Measurements from ENCODE around the gene ZNF692. TPM values are rescaled to one million over a fixed set of nuclear protein-coding genes. Genes with fewer than 3 reads are reported as not detected.

ZNF692 gene
- total RNA-seq, 2 donors from 2014 or later: 35.0 to 41.4 TPM

- no peaks in the 10 kb centered on the region for H3K36me3 Mint-ChIP-seq (ENCODE audit: low read depth)
- H3K27ac Mint-ChIP-seq: peak overlapping the region; percentile 92
- H3K27me3 Mint-ChIP-seq: no peaks in the 10 kb centered on the region
- ATAC-seq (peak; percentile 61), DNase-seq (peak; percentile 55 to 76 (median 74))
- H3K4me3 Mint-ChIP-seq: peak overlapping the region; percentile 90
- no peaks in the 10 kb centered on the region for H3K9me3 ChIP-seq (ENCODE audit: control insufficient read depth, low read length, poor library complexity, severe bottlenecking)
- H3K4me1 Mint-ChIP-seq: peaks cover 40% of the 10 kb centered on the region
Measured at GRCh38 chr1:248862998-248863881, 4.4 kb upstream of the ZNF692 start.

- Mint-ChIP-seq H3K4me3 (peak overlapping the region; percentile 90), H3K27me3 (no peaks in the 10 kb centered on the region), H3K27ac (peak overlapping the region; percentile 92), H3K4me1 (peaks cover 46% of the 10 kb centered on the region), H3K36me3 (ENCODE audit: low read depth) (no peaks in the 10 kb centered on the region)
- DNase-seq: no peak
- no peaks in the 10 kb centered on the region for H3K9me3 ChIP-seq (ENCODE audit: control insufficient read depth, low read length, poor library complexity, severe bottlenecking)
- peak; percentile 3 for ATAC-seq
Measured at GRCh38 chr1:248862695-248862997, 3.8 kb upstream of the ZNF692 start.

GRCh38 chr1:248861616-248862015 is 2.7 kb upstream of the ZNF692 start:
- Mint-ChIP-seq H3K27me3 (no peaks in the 10 kb centered on the region), H3K4me1 (peaks cover 51% of the 10 kb centered on the region), H3K27ac (no peak overlapping the region), H3K36me3 (ENCODE audit: low read depth) (no peaks in the 10 kb centered on the region), H3K4me3 (no peak overlapping the region)
- DNase-seq (no peak), ATAC-seq (no peak)
- no peaks in the 10 kb centered on the region for H3K9me3 ChIP-seq (ENCODE audit: control insufficient read depth, low read length, poor library complexity, severe bottlenecking)

- ATAC-seq (no peak), DNase-seq (no peak)
- H3K9me3 ChIP-seq (ENCODE audit: control insufficient read depth, low read length, poor library complexity, severe bottlenecking): no peaks in the 10 kb centered on the region
- no peaks in the 10 kb centered on the region for H3K27me3 Mint-ChIP-seq
- H3K4me1 Mint-ChIP-seq: peaks cover 58% of the 10 kb centered on the region
- H3K27ac Mint-ChIP-seq: peak overlapping the region; percentile 88
- H3K36me3 Mint-ChIP-seq (ENCODE audit: low read depth): no peaks in the 10 kb centered on the region
- peak overlapping the region; percentile 90 for H3K4me3 Mint-ChIP-seq
Measured at GRCh38 chr1:248860007-248860406, 1.1 kb upstream of the ZNF692 start.

- peaks cover 3% of the 10 kb centered on the region for H3K36me3 Mint-ChIP-seq (ENCODE audit: low read depth)
Measured at GRCh38 chr1:248858096-248858890, 592 bp downstream of the ZNF692 start.

GRCh38 chr1:248857749-248858095 is 1.2 kb downstream of the ZNF692 start:
- H3K4me3 Mint-ChIP-seq: peak overlapping the region; percentile 90
- no peaks in the 10 kb centered on the region for H3K27me3 Mint-ChIP-seq
- H3K4me1 Mint-ChIP-seq: peaks cover 50% of the 10 kb centered on the region
- no peaks in the 10 kb centered on the region for H3K9me3 ChIP-seq (ENCODE audit: control insufficient read depth, low read length, poor library complexity, severe bottlenecking)
- H3K27ac Mint-ChIP-seq: peak overlapping the region; percentile 88
- ATAC-seq (no peak), DNase-seq (no peak)
- peaks cover 3% of the 10 kb centered on the region for H3K36me3 Mint-ChIP-seq (ENCODE audit: low read depth)

More at GRCh38 chr1:248858096-248858890, 592 bp downstream of the ZNF692 start:
- peak in 1 of 3 donors; percentile 18 for DNase-seq
- Mint-ChIP-seq H3K27me3 (no peaks in the 10 kb centered on the region), H3K4me3 (peak overlapping the region; percentile 90), H3K4me1 (peaks cover 52% of the 10 kb centered on the region), H3K27ac (peak overlapping the region; percentile 88)
- ATAC-seq: peak; percentile 48
- no peaks in the 10 kb centered on the region for H3K9me3 ChIP-seq (ENCODE audit: control insufficient read depth, low read length, poor library complexity, severe bottlenecking)

- H3K4me3 Mint-ChIP-seq: peak overlapping the region; percentile 90
- H3K27ac Mint-ChIP-seq: peak overlapping the region; percentile 79
- H3K9me3 ChIP-seq (ENCODE audit: control insufficient read depth, low read length, poor library complexity, severe bottlenecking): no peaks in the 10 kb centered on the region
- H3K4me1 Mint-ChIP-seq: peaks cover 46% of the 10 kb centered on the region
- DNase-seq: no peak
- ATAC-seq: no peak
- H3K36me3 Mint-ChIP-seq (ENCODE audit: low read depth): peaks cover 3% of the 10 kb centered on the region
- no peaks in the 10 kb centered on the region for H3K27me3 Mint-ChIP-seq
Measured at GRCh38 chr1:248857201-248857600, 1.7 kb downstream of the ZNF692 start.

- no peak overlapping the region for H3K4me3 Mint-ChIP-seq
- no peaks in the 10 kb centered on the region for H3K9me3 ChIP-seq (ENCODE audit: control insufficient read depth, low read length, poor library complexity, severe bottlenecking)
- peaks cover 42% of the 10 kb centered on the region for H3K4me1 Mint-ChIP-seq
- no peaks in the 10 kb centered on the region for H3K27me3 Mint-ChIP-seq
- DNase-seq (no peak), ATAC-seq (no peak)
- peak overlapping the region; percentile 79 for H3K27ac Mint-ChIP-seq
- peaks cover 3% of the 10 kb centered on the region for H3K36me3 Mint-ChIP-seq (ENCODE audit: low read depth)
Measured at GRCh38 chr1:248856176-248856575, 2.7 kb downstream of the ZNF692 start.

GRCh38 chr1:248855580-248855979 is 3.3 kb downstream of the ZNF692 start:
- no peaks in the 10 kb centered on the region for H3K9me3 ChIP-seq (ENCODE audit: control insufficient read depth, low read length, poor library complexity, severe bottlenecking)
- ATAC-seq (no peak), DNase-seq (no peak)
- no peaks in the 10 kb centered on the region for H3K27me3 Mint-ChIP-seq
- H3K36me3 Mint-ChIP-seq (ENCODE audit: low read depth): peaks cover 3% of the 10 kb centered on the region
- no peak overlapping the region for H3K4me3 Mint-ChIP-seq
- peaks cover 42% of the 10 kb centered on the region for H3K4me1 Mint-ChIP-seq
- H3K27ac Mint-ChIP-seq: peak overlapping the region; percentile 79

- no peaks in the 10 kb centered on the region for H3K9me3 ChIP-seq (ENCODE audit: control insufficient read depth, low read length, poor library complexity, severe bottlenecking)
- DNase-seq (no peak), ATAC-seq (peak; percentile 36)
- H3K4me3 Mint-ChIP-seq: no peak overlapping the region
- peaks cover 6% of the 10 kb centered on the region for H3K36me3 Mint-ChIP-seq (ENCODE audit: low read depth)
- peaks cover 31% of the 10 kb centered on the region for H3K4me1 Mint-ChIP-seq
- H3K27ac Mint-ChIP-seq: no peak overlapping the region
- H3K27me3 Mint-ChIP-seq: no peaks in the 10 kb centered on the region
Measured at GRCh38 chr1:248853663-248854375, 5.1 kb downstream of the ZNF692 start.

- H3K4me3 Mint-ChIP-seq: no peak overlapping the region
- DNase-seq (no peak), ATAC-seq (no peak)
- peaks cover 25% of the 10 kb centered on the region for H3K4me1 Mint-ChIP-seq
- peaks cover 8% of the 10 kb centered on the region for H3K36me3 Mint-ChIP-seq (ENCODE audit: low read depth)
- H3K27ac Mint-ChIP-seq: no peak overlapping the region
- H3K9me3 ChIP-seq (ENCODE audit: control insufficient read depth, low read length, poor library complexity, severe bottlenecking): no peaks in the 10 kb centered on the region
- H3K27me3 Mint-ChIP-seq: no peaks in the 10 kb centered on the region
Measured at GRCh38 chr1:248852481-248853405, 6.1 kb downstream of the ZNF692 start.

- H3K27ac Mint-ChIP-seq: no peak overlapping the region
- no peak overlapping the region for H3K4me3 Mint-ChIP-seq
- H3K36me3 Mint-ChIP-seq (ENCODE audit: low read depth): peaks cover 8% of the 10 kb centered on the region
- H3K4me1 Mint-ChIP-seq: peaks cover 18% of the 10 kb centered on the region
- H3K9me3 ChIP-seq (ENCODE audit: control insufficient read depth, low read length, poor library complexity, severe bottlenecking): no peaks in the 10 kb centered on the region
- DNase-seq (no peak), ATAC-seq (no peak)
- H3K27me3 Mint-ChIP-seq: no peaks in the 10 kb centered on the region
Measured at GRCh38 chr1:248851390-248851789, 7.5 kb downstream of the ZNF692 start.
